HepG2 (cell line): Measurements from ENCODE around the gene GPN2. TPM values are rescaled to one million over a fixed set of nuclear protein-coding genes. Genes with fewer than 3 reads are reported as not detected.
A peak's percentile ranks its signal among the peaks of the same experiment; 100 is the strongest.

Experiments
- ARNTL ChIP-seq: sonication (generic); formaldehyde crosslinking; IDR thresholded peaks from 2 replicates; pipeline ENCODE4 v1.4.0; 2020; ENCODE audit warnings: mild to moderate bottlenecking, missing genetic modification reagents
- EZH2 ChIP-seq: conservative IDR thresholded peaks from 2 replicates; pipeline ENCODE4 v1.6.1; 2012; ENCODE audit warnings: mild to moderate bottlenecking, low read depth, low read length, moderate library complexity
- FOXK1 ChIP-seq: sonication (generic); formaldehyde crosslinking; IDR thresholded peaks from 2 replicates; pipeline ENCODE4 v1.4.0; 2020; ENCODE audit warnings: low read depth, missing genetic modification reagents, borderline replicate concordance
- FOXM1 ChIP-seq: sonication (generic); formaldehyde crosslinking; IDR thresholded peaks from 2 replicates; pipeline ENCODE4 v1.5.0; 2020; ENCODE audit warnings: missing genetic modification reagents
- HIC2 ChIP-seq: sonication (generic); formaldehyde crosslinking; IDR thresholded peaks from 2 replicates; pipeline ENCODE4 v1.9.0; 2022; ENCODE audit warnings: low read depth, missing genetic modification reagents
- JUND ChIP-seq: sonication (generic); formaldehyde crosslinking; IDR thresholded peaks from 2 replicates; pipeline ENCODE4 v1.8.0; 2022; ENCODE audit warnings: mild to moderate bottlenecking, missing genetic modification reagents
- LBX2 ChIP-seq: sonication (generic); formaldehyde crosslinking; IDR thresholded peaks from 2 replicates; pipeline ENCODE4 v1.5.0; 2020; ENCODE audit warnings: missing genetic modification reagents, mild to moderate bottlenecking, borderline replicate concordance
- MYNN ChIP-seq: sonication (generic); formaldehyde crosslinking; IDR thresholded peaks from 2 replicates; pipeline ENCODE4 v1.4.0; 2020; ENCODE audit warnings: mild to moderate bottlenecking, low read depth, missing genetic modification reagents
- POGK ChIP-seq: sonication (generic); formaldehyde crosslinking; conservative IDR thresholded peaks from 2 replicates; pipeline ENCODE4 v1.8.0; 2022; ENCODE audit warnings: mild to moderate bottlenecking, moderate library complexity, missing genetic modification reagents
- ZNF280B ChIP-seq: sonication (generic); formaldehyde crosslinking; IDR thresholded peaks from 2 replicates; pipeline ENCODE4 v1.5.0; 2020; ENCODE audit warnings: missing genetic modification reagents, mild to moderate bottlenecking, borderline replicate concordance
- ZNF383 ChIP-seq: sonication (generic); formaldehyde crosslinking; IDR thresholded peaks from 2 replicates; pipeline ENCODE4 v1.4.0; 2020; ENCODE audit warnings: missing genetic modification reagents, mild to moderate bottlenecking, borderline replicate concordance
- ZNF646 ChIP-seq: sonication (generic); formaldehyde crosslinking; IDR thresholded peaks from 2 replicates; pipeline ENCODE4 v1.9.0; 2021; ENCODE audit warnings: mild to moderate bottlenecking, missing genetic modification reagents
- ZNF777 ChIP-seq: sonication (generic); formaldehyde crosslinking; IDR thresholded peaks from 2 replicates; pipeline ENCODE4 v1.4.0; 2020; ENCODE audit warnings: missing genetic modification reagents
- polyA plus RNA-seq, 8 experiments: library from polyadenylated mRNA; depleted of rRNA in 3 of 8; stranded (reverse) in 7 of 8; unstranded in 1 of 8; fragments of >200 nt; fragmentation: Illumina TruSeq in 4 of 8; extraction: Trizol in 4 of 8; gene quantifications; 2 replicates each; pipeline versions ENCODE4 v1.2.1 to v1.2.3, GENCODE V29; 2011 to 2016; ENCODE audit warnings: low read depth in 4 of 8, missing spikeins in 1 of 8, mixed read lengths in 1 of 8; ENCODE audit not compliant: insufficient read depth in 1 of 8
- total RNA-seq, 5 experiments: library from RNA; depleted of rRNA; stranded (reverse); fragments of >200 nt; fragmentation: Illumina TruSeq; extraction: Trizol; gene quantifications; 2 replicates each; pipeline ENCODE4 v1.2.3, GENCODE V29; 2016; ENCODE audit warnings: low read depth in 1 of 5

GPN2 gene
- total and polyA plus RNA-seq, 2 of the 13 experiments (the other 11 are each of a cell fraction or from before 2014, with no cell fraction given), result 19.3 to 38.9 TPM

GRCh38 chr1:26889551-26890466, at the start of gene GPN2 (continued):
- TF ChIP-seq LBX2 (CRISPR knock-in tag) (peak; percentile 88), ZNF646 (CRISPR knock-in tag) (no peak), HIC2 (CRISPR knock-in tag) (0 out of 2 replicates have a peak, but pooled peaks have one; percentile 60), ARNTL (CRISPR knock-in tag) (peak; percentile 32; the same call in 1 of the 2 replicates), POGK (CRISPR knock-in tag) (peak; percentile 75; the same call in 1 of the 2 replicates), FOXM1 (CRISPR knock-in tag) (no peak), ZNF777 (CRISPR knock-in tag) (no peak; the same call in 1 of the 2 replicates), ZNF280B (CRISPR knock-in tag) (peak; percentile 65; the same call in 1 of the 2 replicates), FOXK1 (peak; percentile 46; the same call in 1 of the 2 replicates), EZH2 (no peak), MYNN (CRISPR knock-in tag) (no peak), JUND (CRISPR knock-in tag) (peak; percentile 36; the same call in 1 of the 2 replicates), ZNF383 (CRISPR knock-in tag) (peak; percentile 85; the same call in 1 of the 2 replicates)
